K562 (cell line): ENCODE results near the gene REC8. TPM values are rescaled to one million over a fixed set of nuclear protein-coding genes. Genes with fewer than 3 reads are reported as not detected.

ENCODE experiments used
- ATF1 ChIP-seq, 2 experiments: fragments of 450-650 bp in 1 of 2; IDR thresholded peaks; 2 replicates each; pipeline ENCODE4 v1.6.1; 2016; ENCODE audit warnings: missing compliant biosample characterization in 1 of 2, missing genetic modification characterization in 1 of 2
- FOXJ2 ChIP-seq: fragments of 200-800 bp; sonication (Bioruptor generic); IDR thresholded peaks from 2 replicates; pipeline ENCODE4 v1.6.1; 2016; ENCODE audit warnings: missing genetic modification characterization, missing compliant biosample characterization
- HDAC2 ChIP-seq: fragments of 450-650 bp; IDR thresholded peaks from 2 replicates; pipeline ENCODE4 v1.6.1; 2016; ENCODE audit warnings: mild to moderate bottlenecking
- ILF3 ChIP-seq: fragments of 450-650 bp; IDR thresholded peaks from 2 replicates; pipeline ENCODE4 v1.6.1; 2018; ENCODE audit warnings: antibody characterized with exemption, mild to moderate bottlenecking, moderate library complexity, borderline replicate concordance
- KAT8 ChIP-seq: fragments of 450-650 bp; IDR thresholded peaks from 2 replicates; pipeline ENCODE4 v1.6.1; 2016; ENCODE audit warnings: low read depth, mild to moderate bottlenecking
- MAFK ChIP-seq: IDR thresholded peaks from 2 replicates; pipeline ENCODE4 v1.6.1; 2011; ENCODE audit warnings: low read length, improper control_type of control experiment
- NUFIP1 ChIP-seq: fragments of 450-650 bp; IDR thresholded peaks from 2 replicates; pipeline ENCODE4 v1.6.1; 2018; ENCODE audit not compliant: partially characterized antibody
- POLR2B ChIP-seq: fragments of 450-650 bp; IDR thresholded peaks from 2 replicates; pipeline ENCODE4 v1.6.1; 2018; ENCODE audit warnings: low read depth; ENCODE audit not compliant: partially characterized antibody
- POLR3G ChIP-seq: IDR thresholded peaks from 2 replicates; pipeline ENCODE4 v1.6.1; 2011; ENCODE audit not compliant: insufficient read length, insufficient replicate concordance; ENCODE audit errors: extremely low read depth
- POU5F1 ChIP-seq: fragments of 150-350 bp; IDR thresholded peaks from 2 replicates; pipeline ENCODE4 v1.6.1; 2014; ENCODE audit warnings: borderline replicate concordance, low read length, low read depth, mild to moderate bottlenecking; ENCODE audit not compliant: partially characterized antibody
- PRPF4 ChIP-seq: fragments of 200-400 bp; formaldehyde crosslinking; IDR thresholded peaks from one replicate; pipeline ENCODE4 v1.6.1; 2017; ENCODE audit warnings: low read length, low read depth, mild to moderate bottlenecking; ENCODE audit not compliant: insufficient read depth, poor library complexity, severe bottlenecking
- PYGO2 ChIP-seq: fragments of 450-650 bp; IDR thresholded peaks from 2 replicates; pipeline ENCODE4 v1.6.1; 2016; ENCODE audit warnings: mild to moderate bottlenecking, missing genetic modification characterization, moderate library complexity, missing compliant biosample characterization
- ZNF217 ChIP-seq: sonication (generic); formaldehyde crosslinking; IDR thresholded peaks from 2 replicates; pipeline ENCODE4 v1.8.0; 2022; ENCODE audit warnings: mild to moderate bottlenecking, missing genetic modification reagents
- ZNF644 ChIP-seq: fragments of 200-800 bp; sonication (Bioruptor generic); IDR thresholded peaks from 2 replicates; pipeline ENCODE4 v1.6.1; 2016; ENCODE audit warnings: low read depth, missing genetic modification characterization, missing compliant biosample characterization
- ZNF696 ChIP-seq: fragments of 250-450 bp; sonication (Bioruptor Pico); conservative IDR thresholded peaks from 2 replicates; pipeline ENCODE4 v1.4.0; 2020; ENCODE audit warnings: mild to moderate bottlenecking, moderate library complexity
- polyA plus RNA-seq, 8 experiments: library from polyadenylated mRNA; depleted of rRNA in 4 of 8; stranded (reverse) in 5 of 8; unstranded in 3 of 8; fragments of >200 nt; fragmentation: Nextera tagmentation in 2 of 8; fragmentation: Illumina TruSeq in 1 of 8; extraction: Ambion mirVana in 2 of 8; extraction: Trizol in 1 of 8; gene quantifications; 2 replicates each; pipeline versions ENCODE4 v1.2.1 to v1.2.3, GENCODE V29; 2011 to 2014; ENCODE audit warnings: inconsistent platforms in 1 of 8, missing spikeins in 1 of 8
- total RNA-seq, 7 experiments: library from RNA; depleted of rRNA in 6 of 7; stranded (reverse); fragments of >200 nt in 6 of 7; fragmentation: Illumina TruSeq in 2 of 7; extraction: Trizol in 2 of 7; gene quantifications; 2 replicates each; pipeline versions ENCODE4 v1.2.1 to v1.2.3, GENCODE V29; 2011 to 2021; ENCODE audit warnings: low replicate concordance in 1 of 7
- TF ChIP-seq, protein P1 (sequence below): fragments of 250-450 bp; sonication (Bioruptor Pico); IDR thresholded peaks from 2 replicates; pipeline ENCODE4 v1.9.0; 2021; ENCODE audit warnings: mild to moderate bottlenecking, inconsistent platforms
- TF ChIP-seq, protein P2 (sequence below): sonication (generic); formaldehyde crosslinking; IDR thresholded peaks from 2 replicates; pipeline ENCODE4 v1.8.1; 2022; ENCODE audit warnings: missing genetic modification reagents
- TF ChIP-seq, protein P3 (sequence below): sonication (generic); formaldehyde crosslinking; IDR thresholded peaks from 2 replicates; pipeline ENCODE4 v1.8.0; 2022; ENCODE audit warnings: mild to moderate bottlenecking, missing genetic modification reagents

REC8 gene
- total and polyA plus RNA-seq, 9 of the 15 experiments (the other 6 are each of a cell fraction or from before 2014, with no cell fraction given) = 0.11 to 2.5 (median 0.85) TPM

DNA sequence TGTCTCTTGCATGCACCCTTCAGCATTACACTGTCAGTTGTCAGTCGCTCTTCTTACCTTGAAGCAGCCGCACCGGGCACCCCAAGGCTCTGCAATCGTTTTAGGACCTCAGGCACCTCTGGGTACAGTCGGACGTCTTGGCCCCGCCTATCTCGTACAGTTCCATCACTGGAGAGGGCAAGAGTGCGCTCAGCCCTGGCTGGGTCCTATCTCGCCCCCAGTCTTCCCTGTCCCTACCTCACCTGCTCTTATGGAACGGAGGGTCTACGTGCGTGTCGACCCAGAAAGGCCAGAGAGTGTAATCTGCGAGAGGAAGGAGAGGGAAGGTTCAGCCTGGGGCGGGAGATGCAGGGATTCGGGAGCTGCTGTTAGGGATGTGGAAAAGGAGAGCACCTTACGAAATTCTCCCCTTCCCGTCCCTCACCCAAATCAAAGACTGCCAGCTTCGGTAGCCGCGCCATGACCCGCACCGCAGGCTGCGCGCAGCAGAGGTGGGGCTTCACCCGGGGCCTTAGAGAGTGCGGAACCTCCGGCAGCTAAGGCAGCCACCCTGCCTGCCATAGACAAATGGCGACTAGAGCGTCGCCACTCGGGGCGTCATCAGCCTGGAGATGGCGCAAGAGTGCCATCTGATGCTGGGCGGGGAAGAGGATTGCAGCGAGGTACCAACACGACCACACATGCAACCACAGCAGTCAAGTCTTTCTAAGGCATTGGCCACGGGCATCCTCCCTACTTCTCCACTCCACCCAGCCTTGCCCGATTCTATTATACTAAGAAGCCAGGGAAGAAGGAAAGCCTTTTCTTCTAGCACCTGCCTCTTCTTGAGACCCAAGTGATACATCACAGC is 43.8 kb downstream of the REC8 start, which contains the start of gene MDP1 (continued):
- no peak for TF ChIP-seq POU5F1
- TF ChIP-seq HDAC2 = no peak
- no peak for TF ChIP-seq ZNF644 (tag)
- TF ChIP-seq, protein P1, sequence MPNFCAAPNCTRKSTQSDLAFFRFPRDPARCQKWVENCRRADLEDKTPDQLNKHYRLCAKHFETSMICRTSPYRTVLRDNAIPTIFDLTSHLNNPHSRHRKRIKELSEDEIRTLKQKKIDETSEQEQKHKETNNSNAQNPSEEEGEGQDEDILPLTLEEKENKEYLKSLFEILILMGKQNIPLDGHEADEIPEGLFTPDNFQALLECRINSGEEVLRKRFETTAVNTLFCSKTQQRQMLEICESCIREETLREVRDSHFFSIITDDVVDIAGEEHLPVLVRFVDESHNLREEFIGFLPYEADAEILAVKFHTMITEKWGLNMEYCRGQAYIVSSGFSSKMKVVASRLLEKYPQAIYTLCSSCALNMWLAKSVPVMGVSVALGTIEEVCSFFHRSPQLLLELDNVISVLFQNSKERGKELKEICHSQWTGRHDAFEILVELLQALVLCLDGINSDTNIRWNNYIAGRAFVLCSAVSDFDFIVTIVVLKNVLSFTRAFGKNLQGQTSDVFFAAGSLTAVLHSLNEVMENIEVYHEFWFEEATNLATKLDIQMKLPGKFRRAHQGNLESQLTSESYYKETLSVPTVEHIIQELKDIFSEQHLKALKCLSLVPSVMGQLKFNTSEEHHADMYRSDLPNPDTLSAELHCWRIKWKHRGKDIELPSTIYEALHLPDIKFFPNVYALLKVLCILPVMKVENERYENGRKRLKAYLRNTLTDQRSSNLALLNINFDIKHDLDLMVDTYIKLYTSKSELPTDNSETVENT (CRISPR knock-in tag) = peak; percentile 59; the same call in 1 of the 2 replicates
- TF ChIP-seq NUFIP1 = no peak
- no peak for TF ChIP-seq ZNF696 (CRISPR knock-in tag)
- TF ChIP-seq, protein P2, sequence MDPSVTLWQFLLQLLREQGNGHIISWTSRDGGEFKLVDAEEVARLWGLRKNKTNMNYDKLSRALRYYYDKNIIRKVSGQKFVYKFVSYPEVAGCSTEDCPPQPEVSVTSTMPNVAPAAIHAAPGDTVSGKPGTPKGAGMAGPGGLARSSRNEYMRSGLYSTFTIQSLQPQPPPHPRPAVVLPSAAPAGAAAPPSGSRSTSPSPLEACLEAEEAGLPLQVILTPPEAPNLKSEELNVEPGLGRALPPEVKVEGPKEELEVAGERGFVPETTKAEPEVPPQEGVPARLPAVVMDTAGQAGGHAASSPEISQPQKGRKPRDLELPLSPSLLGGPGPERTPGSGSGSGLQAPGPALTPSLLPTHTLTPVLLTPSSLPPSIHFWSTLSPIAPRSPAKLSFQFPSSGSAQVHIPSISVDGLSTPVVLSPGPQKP (CRISPR knock-in tag) = no peak
- no peak for TF ChIP-seq KAT8
- peak; percentile 79 for TF ChIP-seq POLR2B
- peak; percentile 77; the same call in 1 of the 2 replicates for TF ChIP-seq ILF3
- TF ChIP-seq PYGO2 (tag) = no peak
- no peak for TF ChIP-seq PRPF4
- TF ChIP-seq FOXJ2 (tag) = no peak
- no peak for TF ChIP-seq MAFK
- TF ChIP-seq ATF1 (CRISPR knock-in tag; IDR thresholded peaks at IDR 0.05) = peak; percentile 60
- peak; percentile 95 for TF ChIP-seq ATF1 (tag; IDR thresholded peaks at IDR 0.05)
- TF ChIP-seq, protein P3, sequence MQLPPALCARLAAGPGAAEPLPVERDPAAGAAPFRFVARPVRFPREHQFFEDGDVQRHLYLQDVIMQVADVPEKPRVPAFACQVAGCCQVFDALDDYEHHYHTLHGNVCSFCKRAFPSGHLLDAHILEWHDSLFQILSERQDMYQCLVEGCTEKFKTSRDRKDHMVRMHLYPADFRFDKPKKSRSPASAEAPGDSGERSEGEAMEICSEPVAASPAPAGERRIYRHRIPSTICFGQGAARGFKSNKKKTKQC = peak; percentile 51; the same call in 1 of the 2 replicates
- no peak for TF ChIP-seq POLR3G
- no peak for TF ChIP-seq ZNF217 (CRISPR knock-in tag)
